ENCODE data around the gene CLASP1. TPM values are rescaled to one million over a fixed set of nuclear protein-coding genes. Genes with fewer than 3 reads are reported as not detected.

Gene CLASP1
- total and polyA plus RNA-seq, 2 experiments from 2014 or later = 20.1 to 45.9 TPM

DNA sequence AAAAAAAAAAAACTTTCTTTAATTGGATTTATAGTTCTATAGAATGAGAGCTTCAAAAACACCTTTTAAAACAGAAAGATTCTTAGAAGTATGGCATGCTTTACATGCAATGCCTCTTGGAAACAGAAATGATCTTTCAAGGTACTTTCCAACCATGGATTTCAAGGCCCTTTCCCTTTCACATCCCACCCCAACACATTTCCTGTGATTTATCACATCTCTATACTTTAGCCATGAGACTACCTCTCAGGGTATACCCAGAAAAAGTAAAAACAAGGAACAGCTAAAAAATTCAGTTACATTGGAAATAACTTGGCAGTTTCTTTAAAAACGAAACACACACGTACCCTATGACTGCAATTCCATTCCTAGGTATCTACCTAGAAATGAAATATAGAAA lies 103.3 kb downstream of the CLASP1 start:
- TF ChIP-seq EZH2 (IDR thresholded peaks at IDR 0.05; ENCODE audit: borderline replicate concordance) = no peak
- no peak for TF ChIP-seq EZH2phosphoT487 (IDR thresholded peaks at IDR 0.05; ENCODE audit: low read depth, severe bottlenecking, unreplicated experiment)
- TF ChIP-seq, protein P1, sequence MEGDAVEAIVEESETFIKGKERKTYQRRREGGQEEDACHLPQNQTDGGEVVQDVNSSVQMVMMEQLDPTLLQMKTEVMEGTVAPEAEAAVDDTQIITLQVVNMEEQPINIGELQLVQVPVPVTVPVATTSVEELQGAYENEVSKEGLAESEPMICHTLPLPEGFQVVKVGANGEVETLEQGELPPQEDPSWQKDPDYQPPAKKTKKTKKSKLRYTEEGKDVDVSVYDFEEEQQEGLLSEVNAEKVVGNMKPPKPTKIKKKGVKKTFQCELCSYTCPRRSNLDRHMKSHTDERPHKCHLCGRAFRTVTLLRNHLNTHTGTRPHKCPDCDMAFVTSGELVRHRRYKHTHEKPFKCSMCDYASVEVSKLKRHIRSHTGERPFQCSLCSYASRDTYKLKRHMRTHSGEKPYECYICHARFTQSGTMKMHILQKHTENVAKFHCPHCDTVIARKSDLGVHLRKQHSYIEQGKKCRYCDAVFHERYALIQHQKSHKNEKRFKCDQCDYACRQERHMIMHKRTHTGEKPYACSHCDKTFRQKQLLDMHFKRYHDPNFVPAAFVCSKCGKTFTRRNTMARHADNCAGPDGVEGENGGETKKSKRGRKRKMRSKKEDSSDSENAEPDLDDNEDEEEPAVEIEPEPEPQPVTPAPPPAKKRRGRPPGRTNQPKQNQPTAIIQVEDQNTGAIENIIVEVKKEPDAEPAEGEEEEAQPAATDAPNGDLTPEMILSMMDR (IDR thresholded peaks at IDR 0.05; ENCODE audit: poor library complexity) = no peak
- Histone ChIP-seq H2AFZ (no peak overlapping the region), H3K27ac (no peak overlapping the region), H3K79me2 (peaks cover 93% of the 10 kb centered on the region), H3K4me3 (no peak overlapping the region), H4K20me1 (ENCODE audit: insufficient read depth, poor library complexity, severe bottlenecking) (peaks cover 17% of the 10 kb centered on the region), H3K36me3 (replicated peaks; ENCODE audit: insufficient read depth, low read depth) (peaks cover 3% of the 10 kb centered on the region), H3K4me2 (no peak overlapping the region), H3K9me3 (ENCODE audit: low read depth) (no peaks in the 10 kb centered on the region), H3K27me3 (no peaks in the 10 kb centered on the region), H3K4me1 (ENCODE audit: insufficient read depth) (no peaks in the 10 kb centered on the region), H3K9me2 (replicated peaks; ENCODE audit: insufficient read depth) (no peaks in the 10 kb centered on the region)
- no peak for DNase-seq (ENCODE audit: low spot score)
- 100% methylated on average over 2 of the region's 2 CpGs for WGBS (ENCODE audit: low lambda C conversion rate, missing lambda C conversion rate)

DNA sequence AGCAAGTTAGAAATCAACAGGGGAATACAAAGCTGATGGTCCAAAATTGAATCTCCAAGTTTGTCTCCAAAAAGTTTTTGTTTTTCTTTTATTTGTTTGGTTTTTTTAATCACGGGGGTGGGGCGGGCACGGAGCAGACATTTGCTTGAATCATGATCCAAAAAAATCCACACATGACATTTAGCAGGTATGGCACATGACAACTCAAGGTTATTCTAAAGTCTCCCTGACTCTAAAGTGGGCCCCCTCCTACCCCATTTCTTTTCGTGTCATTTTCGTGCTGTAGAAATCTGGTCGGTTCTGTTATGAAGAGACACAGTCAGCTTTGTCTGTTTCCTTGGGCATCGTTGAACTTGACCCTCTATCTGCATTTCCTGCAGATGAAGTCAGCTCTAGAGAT lies 104.0 kb downstream of the CLASP1 start:
- peaks cover 17% of the 10 kb centered on the region for H4K20me1 ChIP-seq (ENCODE audit: insufficient read depth, poor library complexity, severe bottlenecking)
- DNase-seq (ENCODE audit: low spot score) = no peak
- no peak overlapping the region for H3K4me3 ChIP-seq
- no peaks in the 10 kb centered on the region for H3K27me3 ChIP-seq
- WGBS (ENCODE audit: low lambda C conversion rate, missing lambda C conversion rate) = 79% methylated on average over 7 of the region's 7 CpGs
- no peaks in the 10 kb centered on the region for H3K4me1 ChIP-seq (ENCODE audit: insufficient read depth)
- H3K27ac ChIP-seq = no peak overlapping the region
- H3K9me2 ChIP-seq (replicated peaks; ENCODE audit: insufficient read depth) = no peaks in the 10 kb centered on the region
- H2AFZ ChIP-seq = no peak overlapping the region
- no peak overlapping the region for H3K4me2 ChIP-seq
- no peaks in the 10 kb centered on the region for H3K9me3 ChIP-seq (ENCODE audit: low read depth)
- H3K79me2 ChIP-seq = peaks cover 93% of the 10 kb centered on the region
- TF ChIP-seq, protein P1 (IDR thresholded peaks at IDR 0.05; ENCODE audit: poor library complexity) = no peak
- TF ChIP-seq EZH2phosphoT487 (IDR thresholded peaks at IDR 0.05; ENCODE audit: low read depth, severe bottlenecking, unreplicated experiment) (no peak), EZH2 (IDR thresholded peaks at IDR 0.05; ENCODE audit: borderline replicate concordance) (no peak)
- peaks cover 3% of the 10 kb centered on the region for H3K36me3 ChIP-seq (replicated peaks; ENCODE audit: insufficient read depth, low read depth)

DNA sequence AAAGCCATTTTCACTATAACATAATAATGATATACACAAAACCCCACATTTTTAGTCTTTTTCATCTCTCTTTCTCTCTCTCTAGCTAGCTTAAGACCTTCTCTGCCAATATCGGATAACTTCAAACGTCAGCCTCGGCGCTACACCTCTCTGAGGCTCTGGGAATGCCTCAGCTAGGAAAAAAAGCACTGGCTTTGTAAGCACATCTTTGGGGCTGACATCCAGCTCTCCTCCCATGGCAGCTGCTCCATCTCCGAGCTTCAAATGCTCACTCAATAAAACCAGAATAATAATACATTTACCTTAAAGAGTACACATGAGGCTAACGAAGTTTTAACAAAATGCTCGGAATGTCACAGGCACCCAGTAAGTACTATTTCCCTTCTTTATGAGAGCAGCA lies 107.8 kb downstream of the CLASP1 start:
- Histone ChIP-seq H3K36me3 (replicated peaks; ENCODE audit: insufficient read depth, low read depth) (no peaks in the 10 kb centered on the region), H2AFZ (no peak overlapping the region), H3K4me3 (no peak overlapping the region), H3K4me1 (ENCODE audit: insufficient read depth) (no peaks in the 10 kb centered on the region), H3K27ac (no peak overlapping the region), H3K79me2 (peaks cover 94% of the 10 kb centered on the region), H3K9me2 (replicated peaks; ENCODE audit: insufficient read depth) (no peaks in the 10 kb centered on the region), H4K20me1 (ENCODE audit: insufficient read depth, poor library complexity, severe bottlenecking) (peaks cover 24% of the 10 kb centered on the region), H3K4me2 (no peak overlapping the region), H3K9me3 (ENCODE audit: low read depth) (no peaks in the 10 kb centered on the region), H3K27me3 (no peaks in the 10 kb centered on the region)
- DNase-seq (ENCODE audit: low spot score) = no peak
- TF ChIP-seq EZH2phosphoT487 (IDR thresholded peaks at IDR 0.05; ENCODE audit: low read depth, severe bottlenecking, unreplicated experiment) (no peak), EZH2 (IDR thresholded peaks at IDR 0.05; ENCODE audit: borderline replicate concordance) (no peak)
- TF ChIP-seq, protein P1 (IDR thresholded peaks at IDR 0.05; ENCODE audit: poor library complexity) = no peak
- 82% methylated on average over 7 of the region's 7 CpGs for WGBS (ENCODE audit: low lambda C conversion rate, missing lambda C conversion rate)

All from hepatocyte (in vitro differentiated cells).